ENCODE measurements around the gene CABCOCO1.

CABCOCO1 gene

GRCh38 chr10:61784354-61785133, 121.8 kb downstream of the CABCOCO1 start:
- peak in 2 of 3 donors; percentile 5 to 29 for DNase-seq (ENCODE audit: low read depth in 3 of 3)

- DNase-seq (ENCODE audit: low read depth in 3 of 3): no peak
Measured at GRCh38 chr10:61785473-61786105, 122.9 kb downstream of the CABCOCO1 start.

GRCh38 chr10:61786728-61787127, 124.0 kb downstream of the CABCOCO1 start:
- DNase-seq (ENCODE audit: low read depth in 3 of 3): no peak

- no peak for DNase-seq (ENCODE audit: low read depth in 3 of 3)
Measured at GRCh38 chr10:61787170-61787569, 124.4 kb downstream of the CABCOCO1 start.

- DNase-seq (ENCODE audit: low read depth in 3 of 3): no peak
Measured at GRCh38 chr10:61789031-61789430, 126.3 kb downstream of the CABCOCO1 start.

- no peak for DNase-seq (ENCODE audit: low read depth in 3 of 3)
Measured at GRCh38 chr10:61791216-61791615, 128.5 kb downstream of the CABCOCO1 start.

GRCh38 chr10:61792097-61792716, 129.5 kb downstream of the CABCOCO1 start:
- no peak for DNase-seq (ENCODE audit: low read depth in 3 of 3)

- DNase-seq (ENCODE audit: low read depth in 3 of 3): no peak
Measured at GRCh38 chr10:61792921-61793320, 130.2 kb downstream of the CABCOCO1 start.

GRCh38 chr10:61793760-61794703, 131.3 kb downstream of the CABCOCO1 start:
- DNase-seq (ENCODE audit: low read depth in 3 of 3): no peak

GRCh38 chr10:61795147-61795546, 132.4 kb downstream of the CABCOCO1 start:
- no peak for DNase-seq (ENCODE audit: low read depth in 3 of 3)

- no peak for DNase-seq (ENCODE audit: low read depth in 3 of 3)
Measured at GRCh38 chr10:61795551-61795950, 132.8 kb downstream of the CABCOCO1 start.

- DNase-seq (ENCODE audit: low read depth in 3 of 3): no peak
Measured at GRCh38 chr10:61796785-61797184, 134.1 kb downstream of the CABCOCO1 start.

- no peak for DNase-seq (ENCODE audit: low read depth in 3 of 3)
Measured at GRCh38 chr10:61797304-61798153, 134.8 kb downstream of the CABCOCO1 start.

GRCh38 chr10:61798713-61799112, 136.0 kb downstream of the CABCOCO1 start:
- no peak for DNase-seq (ENCODE audit: low read depth in 3 of 3)

GRCh38 chr10:61801484-61801883, 138.8 kb downstream of the CABCOCO1 start:
- DNase-seq (ENCODE audit: low read depth in 3 of 3): no peak

GRCh38 chr10:61803269-61803668, 140.5 kb downstream of the CABCOCO1 start:
- no peak for DNase-seq (ENCODE audit: low read depth in 3 of 3)

GRCh38 chr10:61804414-61804813, 141.7 kb downstream of the CABCOCO1 start:
- DNase-seq (ENCODE audit: low read depth in 3 of 3): no peak

GRCh38 chr10:61805091-61805490, 142.4 kb downstream of the CABCOCO1 start:
- DNase-seq (ENCODE audit: low read depth in 3 of 3): no peak

GRCh38 chr10:61810263-61810662, 147.5 kb downstream of the CABCOCO1 start:
- no peak for DNase-seq (ENCODE audit: low read depth in 3 of 3)

GRCh38 chr10:61812052-61812721, 149.5 kb downstream of the CABCOCO1 start:
- DNase-seq (ENCODE audit: low read depth in 3 of 3): no peak

All from stimulated activated CD4-positive, alpha-beta T cell treated with anti-CD3 and anti-CD28 coated beads, TNF-alpha, amount 100 ng/mL, for 48 hours (primary cell).